A549 (cell line): ENCODE data around the gene GALNT18.

ENCODE experiments used
- EP300 ChIP-seq, 2 experiments: fragments of >200 bp; sonication (Bioruptor Twin); formaldehyde crosslinking; IDR thresholded peaks; 2 replicates in 1 of 2; 3 replicates in 1 of 2; pipeline ENCODE4 v1.6.1; 2016 to 2017
- ESRRA ChIP-seq: fragments of 150-350 bp; IDR thresholded peaks from 2 replicates; pipeline ENCODE4 v1.6.1; 2014; ENCODE audit warnings: mild to moderate bottlenecking, low read length, borderline replicate concordance
- FOXS1 ChIP-seq: fragments of 250-450 bp; sonication (Bioruptor Pico); IDR thresholded peaks from 2 replicates; pipeline ENCODE4 v1.5.0; 2020; ENCODE audit warnings: mild to moderate bottlenecking, moderate library complexity
- POLR2A ChIP-seq: IDR thresholded peaks from 2 replicates; pipeline ENCODE4 v1.6.1; 2012; ENCODE audit warnings: mild to moderate bottlenecking, low read length
- RAD21 ChIP-seq, 2 experiments: fragments of >200 bp in 1 of 2; sonication (Bioruptor Twin) in 1 of 2; formaldehyde crosslinking in 1 of 2; IDR thresholded peaks in 1 of 2; conservative IDR thresholded peaks in 1 of 2; 2 replicates in 1 of 2; 3 replicates in 1 of 2; pipeline ENCODE4 v1.6.1; 2012 to 2018; ENCODE audit warnings: inconsistent platforms in 1 of 2
- SREBF2 ChIP-seq: fragments of 450-650 bp; IDR thresholded peaks from 2 replicates; pipeline ENCODE4 v1.6.1; 2014; ENCODE audit warnings: mild to moderate bottlenecking, moderate library complexity
- TF ChIP-seq, protein P1 (sequence below): fragments of >200 bp; sonication (Bioruptor Twin); formaldehyde crosslinking; IDR thresholded peaks from 3 replicates; pipeline ENCODE4 v1.5.1; 2016

DNA sequence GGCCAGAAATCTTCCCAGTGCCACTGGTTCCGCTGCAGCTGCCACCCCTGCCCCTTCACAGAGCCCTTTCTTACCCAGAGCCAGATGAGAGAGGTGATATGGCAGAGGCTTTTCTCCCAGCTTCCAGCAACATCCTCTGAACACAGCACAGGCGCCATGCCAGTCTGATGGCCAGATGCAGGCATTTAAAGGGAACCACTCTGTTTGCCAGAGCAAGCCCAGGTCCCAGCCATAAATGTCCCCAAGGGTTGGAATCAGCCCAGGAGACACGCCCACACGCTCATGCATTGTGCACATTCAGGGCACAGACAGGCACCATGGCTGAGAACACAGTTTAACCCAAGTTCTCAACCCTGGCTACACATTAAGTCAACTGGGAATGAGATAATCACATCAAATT, 154.5 kb downstream of the GALNT18 start:
- TF ChIP-seq POLR2A (no peak), EP300 (IDR thresholded peaks at IDR 0.05) (no peak), FOXS1 (no peak), SREBF2 (no peak), RAD21 (conservative IDR thresholded peaks at IDR 0.05 in 1 of 2, IDR thresholded peaks at IDR 0.05 in 1 of 2) (no peak), ESRRA (no peak)
- TF ChIP-seq, protein P1, sequence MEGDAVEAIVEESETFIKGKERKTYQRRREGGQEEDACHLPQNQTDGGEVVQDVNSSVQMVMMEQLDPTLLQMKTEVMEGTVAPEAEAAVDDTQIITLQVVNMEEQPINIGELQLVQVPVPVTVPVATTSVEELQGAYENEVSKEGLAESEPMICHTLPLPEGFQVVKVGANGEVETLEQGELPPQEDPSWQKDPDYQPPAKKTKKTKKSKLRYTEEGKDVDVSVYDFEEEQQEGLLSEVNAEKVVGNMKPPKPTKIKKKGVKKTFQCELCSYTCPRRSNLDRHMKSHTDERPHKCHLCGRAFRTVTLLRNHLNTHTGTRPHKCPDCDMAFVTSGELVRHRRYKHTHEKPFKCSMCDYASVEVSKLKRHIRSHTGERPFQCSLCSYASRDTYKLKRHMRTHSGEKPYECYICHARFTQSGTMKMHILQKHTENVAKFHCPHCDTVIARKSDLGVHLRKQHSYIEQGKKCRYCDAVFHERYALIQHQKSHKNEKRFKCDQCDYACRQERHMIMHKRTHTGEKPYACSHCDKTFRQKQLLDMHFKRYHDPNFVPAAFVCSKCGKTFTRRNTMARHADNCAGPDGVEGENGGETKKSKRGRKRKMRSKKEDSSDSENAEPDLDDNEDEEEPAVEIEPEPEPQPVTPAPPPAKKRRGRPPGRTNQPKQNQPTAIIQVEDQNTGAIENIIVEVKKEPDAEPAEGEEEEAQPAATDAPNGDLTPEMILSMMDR = no peak
